Endothelial cell of umbilical vein (primary cell): ENCODE data around the gene RPE. TPM values are rescaled to one million over a fixed set of nuclear protein-coding genes. Genes with fewer than 3 reads are reported as not detected.

Experiments used
- BruUV-seq: library from RNA; stranded (reverse); fragments of 400-500 nt; replicated peaks from 2 replicates; lab custom pipeline; 2021; lab: Mats Ljungman, UMichigan
- CTCF ChIA-PET: fragments of 300-600, 350-600 bp; sonication (Branson Sonifier 250); formaldehyde crosslinking; loops from one replicate; lab custom pipeline; 2021; ENCODE audit warnings: antibody characterized with exemption, inconsistent platforms; lab: Charles Lee
- POLR2A ChIA-PET: fragments of 300-600, 350-600 bp; sonication (Branson Sonifier 250); formaldehyde crosslinking; loops from one replicate; lab custom pipeline; 2021; ENCODE audit warnings: antibody characterized with exemption, inconsistent platforms; lab: Charles Lee
- DNase-seq: peaks from one replicate; pipeline ENCODE4 v3.0.0-alpha.2; 2011; ENCODE audit warnings: low read depth, low spot score
- FAIRE-seq: peaks from 2 replicates; lab custom pipeline; 2011; peaks lifted over from hg19 to GRCh38; lab: Jason Lieb, UNC
- H2AFZ ChIP-seq: 2 replicates; pipeline ENCODE4 v1.6.0; 2012; ENCODE audit warnings: low read depth, low read length, control low read depth, inconsistent platforms
- H3K27ac ChIP-seq: 2 replicates; pipeline ENCODE4 v1.5.1; 2011; ENCODE audit warnings: low read depth, mild to moderate bottlenecking, control low read depth, low read length, moderate library complexity; ENCODE audit not compliant: insufficient read depth
- H3K27me3 ChIP-seq, 2 experiments: 2 replicates each; pipeline versions ENCODE4 v1.6.0 to v1.6.1; 2011; ENCODE audit warnings: low read length in 2 of 2, mixed read lengths in 1 of 2; ENCODE audit not compliant: control insufficient read depth in 2 of 2, insufficient read depth in 2 of 2
- H3K36me3 ChIP-seq, 2 experiments: 2 replicates in 1 of 2; 3 replicates in 1 of 2; pipeline ENCODE4 v1.5.1; 2011; ENCODE audit warnings: low read length in 2 of 2, mild to moderate bottlenecking in 1 of 2, moderate library complexity in 1 of 2; ENCODE audit not compliant: control insufficient read depth in 2 of 2, insufficient read depth in 2 of 2; ENCODE audit errors: extremely low read depth in 1 of 2
- H3K4me1 ChIP-seq: 3 replicates; pipeline ENCODE4 v1.5.1; 2011; ENCODE audit warnings: mild to moderate bottlenecking, low read length; ENCODE audit not compliant: control insufficient read depth, insufficient read depth; ENCODE audit errors: extremely low read depth
- H3K4me2 ChIP-seq: 2 replicates; pipeline ENCODE4 v1.6.1; 2011; ENCODE audit warnings: low read length, control low read depth, mixed read lengths; ENCODE audit not compliant: insufficient read depth
- H3K4me3 ChIP-seq, 3 experiments: fragments of 200-600 bp in 1 of 3; sonication (generic), shearing (Covaris generic) in 1 of 3; replicated peaks in 1 of 3; 2 replicates each; pipeline ENCODE4 v1.5.1; 2011 to 2016; ENCODE audit warnings: control low read depth in 3 of 3, low read length in 3 of 3, mild to moderate bottlenecking in 2 of 3, inconsistent platforms in 1 of 3, low read depth in 1 of 3, moderate library complexity in 1 of 3; ENCODE audit not compliant: insufficient read depth in 1 of 3
- H3K79me2 ChIP-seq: 2 replicates; pipeline ENCODE4 v1.6.0; 2012; ENCODE audit warnings: low read length, inconsistent platforms; ENCODE audit not compliant: control insufficient read depth, insufficient read depth
- H3K9ac ChIP-seq: replicated peaks from 2 replicates; pipeline ENCODE3; 2011; ENCODE audit warnings: low read length, control low read depth; ENCODE audit not compliant: insufficient read depth; ENCODE audit errors: extremely low read depth
- H3K9me1 ChIP-seq: replicated peaks from 3 replicates; pipeline ENCODE4 v1.6.0; 2011; ENCODE audit warnings: mild to moderate bottlenecking, low read length; ENCODE audit not compliant: control insufficient read depth, insufficient read depth; ENCODE audit errors: extremely low read depth
- H3K9me3 ChIP-seq: replicated peaks from 2 replicates; pipeline ENCODE4 v1.5.1; 2012; ENCODE audit warnings: low read length, inconsistent platforms; ENCODE audit not compliant: control insufficient read depth, insufficient read depth
- H4K20me1 ChIP-seq: replicated peaks from 2 replicates; pipeline ENCODE3; 2011; ENCODE audit warnings: mild to moderate bottlenecking, low read length; ENCODE audit not compliant: control insufficient read depth, insufficient read depth; ENCODE audit errors: extremely low read depth
- EZH2 ChIP-seq: IDR thresholded peaks from 2 replicates; pipeline ENCODE4 v1.6.1; 2012; ENCODE audit warnings: borderline replicate concordance, low read depth, mild to moderate bottlenecking, moderate library complexity, low read length, inconsistent platforms; ENCODE audit not compliant: severe bottlenecking
- FOS ChIP-seq: IDR thresholded peaks from 2 replicates; pipeline ENCODE4 v1.6.1; 2011; ENCODE audit warnings: mild to moderate bottlenecking, low read length, moderate library complexity, borderline replicate concordance; ENCODE audit not compliant: insufficient read depth
- GATA2 ChIP-seq: IDR thresholded peaks from 2 replicates; pipeline ENCODE4 v1.7.0; 2011; ENCODE audit warnings: low read depth, mild to moderate bottlenecking, moderate library complexity, mixed read lengths, low read length; ENCODE audit not compliant: insufficient read length, insufficient read depth
- JUN ChIP-seq: IDR thresholded peaks from 2 replicates; pipeline ENCODE4 v1.6.1; 2011; ENCODE audit warnings: borderline replicate concordance, low read depth; ENCODE audit not compliant: insufficient read length, insufficient read depth
- MYC ChIP-seq: IDR thresholded peaks from one replicate; pipeline ENCODE4 v1.6.1; 2011; ENCODE audit warnings: mild to moderate bottlenecking, low read depth, low read length
- POLR2A ChIP-seq: IDR thresholded peaks from 2 replicates; pipeline ENCODE4 v1.6.1; 2012; ENCODE audit warnings: low read depth, mild to moderate bottlenecking, control low read depth, low read length
- POLR2AphosphoS5 ChIP-seq: IDR thresholded peaks from 2 replicates; pipeline ENCODE4 v1.6.1; 2012; ENCODE audit warnings: low read depth, mild to moderate bottlenecking, control low read depth, low read length, moderate library complexity; ENCODE audit not compliant: insufficient read depth
- dilution Hi-C: fragments of 300-500 bp; cut with MboI; formaldehyde crosslinking; loops from one replicate; pipeline ENCODE4 v1.15.0; 2019; ENCODE audit warnings: low sequenced_read_pairs; ENCODE audit not compliant: extremely low pct_ligation_motif_present
- intact Hi-C: fragments of 100-400 bp; cut with micrococcal nuclease; formaldehyde crosslinking; loops from one replicate; pipeline ENCODE4 v1.10.0; 2022
- polyA plus RNA-seq, 4 experiments: library from polyadenylated mRNA; depleted of rRNA in 3 of 4; stranded (reverse) in 3 of 4; unstranded in 1 of 4; fragments of >200 nt; gene quantifications; 2 replicates each; pipeline versions ENCODE4 v1.2.1 to v1.2.3, GENCODE V29; 2011 to 2012; ENCODE audit warnings: missing spikeins in 1 of 4
- total RNA-seq: library from RNA; stranded (reverse); gene quantifications from 2 replicates; pipeline ENCODE4 v1.2.3, GENCODE V29; 2021
- TF ChIP-seq, protein P1 (sequence below): IDR thresholded peaks from 2 replicates; pipeline ENCODE4 v1.6.1; 2011; ENCODE audit not compliant: insufficient read depth, insufficient read length
- TF ChIP-seq, protein P2 (sequence below), 2 donors: IDR thresholded peaks; 1 replicate in 1 of 2; 2 replicates in 1 of 2; pipeline ENCODE4 v1.5.1; 2011; ENCODE audit warnings: low read length in 2 of 2, mild to moderate bottlenecking in 2 of 2, moderate library complexity in 2 of 2, control low read depth in 1 of 2, inconsistent platforms in 1 of 2, low read depth in 1 of 2; ENCODE audit not compliant: insufficient read depth in 1 of 2; ENCODE audit errors: extremely low read depth in 1 of 2

Gene RPE
- total and polyA plus RNA-seq, 2 donors (not counting 3 experiments of a cell fraction or from before 2014, with no cell fraction given), result 60.7 to 97.4 TPM

DNA sequence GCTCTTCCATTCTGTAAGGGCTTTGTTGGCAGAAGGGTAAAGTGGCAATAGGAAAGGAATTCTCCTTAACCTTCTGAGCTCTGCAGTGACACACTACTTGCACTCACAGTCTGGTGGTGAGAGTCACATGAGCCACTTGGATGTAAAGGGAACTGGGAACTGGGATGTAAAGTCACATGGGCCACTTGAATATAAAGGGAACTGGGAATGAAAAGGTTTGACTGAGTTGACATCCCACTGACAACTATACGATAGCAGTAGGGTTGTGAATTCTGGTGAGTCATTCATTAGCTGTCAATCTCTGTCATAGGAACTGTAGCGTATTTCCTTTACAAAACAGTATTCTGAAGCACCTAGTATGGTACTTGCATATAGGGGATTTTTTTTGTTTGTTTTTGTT is 5.5 kb downstream of the RPE start:
- Histone ChIP-seq H3K27ac (no peak overlapping the region), H3K27me3 (no peaks in the 10 kb centered on the region), H3K4me3 (no peak overlapping the region), H3K9me1 (no peaks in the 10 kb centered on the region), H3K4me1 (peaks cover 12% of the 10 kb centered on the region), H2AFZ (no peak overlapping the region), H3K36me3 (peaks cover 2 to 4% of the 10 kb centered on the region in 2 experiments), H3K4me2 (no peak overlapping the region), H3K9ac (no peak overlapping the region), H4K20me1 (peaks cover 3% of the 10 kb centered on the region), H3K79me2 (peaks cover 98% of the 10 kb centered on the region), H3K9me3 (no peaks in the 10 kb centered on the region)
- dilution Hi-C loops (no loop called here), intact Hi-C loops (loop anchor here (10.0 kb wide), 1 partner anchor 467 kb away; the partner anchor contains the start of gene LANCL1)
- DNase-seq (peak; percentile 19), FAIRE-seq (no peak)
- POLR2A ChIA-PET, result no interaction called here
- TF ChIP-seq POLR2A (no peak), JUN (peak; percentile 10)
- no TSS peak for BruUV-seq
- CTCF ChIA-PET, result interaction anchor here (1.4 to 1.7 kb wide), 2 partner anchors 17 to 191 kb away, joined by 4 to 6 read pairs; no protein-coding TSS in a partner anchor

DNA sequence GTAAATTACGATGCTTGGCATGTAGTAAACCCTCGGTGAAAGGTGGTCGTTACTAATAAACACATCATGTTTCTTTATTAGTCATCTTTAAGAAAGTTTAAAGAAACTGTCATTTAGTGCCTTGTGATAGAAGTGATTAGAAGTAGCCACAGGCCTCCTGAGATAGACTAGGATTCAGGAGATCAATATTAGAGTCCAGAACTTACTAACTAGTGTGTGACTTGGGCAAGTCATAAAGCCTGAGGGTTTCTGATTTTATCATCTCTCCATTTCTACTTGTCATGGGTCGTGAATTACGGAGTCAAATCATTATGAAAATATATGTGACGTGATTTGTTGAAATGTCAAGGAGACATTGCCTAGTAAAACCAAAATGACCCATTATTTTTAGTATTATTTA is 6.7 kb downstream of the RPE start:
- H3K9me3 ChIP-seq, result no peaks in the 10 kb centered on the region
- no peak overlapping the region for H3K27ac ChIP-seq
- dilution Hi-C loops (no loop called here), intact Hi-C loops (loop anchor here (10.0 kb wide), 1 partner anchor 466 kb away; the partner anchor contains the start of gene LANCL1)
- no peaks in the 10 kb centered on the region for H3K27me3 ChIP-seq
- H3K36me3 ChIP-seq, result peaks cover 2 to 4% of the 10 kb centered on the region in 2 experiments
- no peaks in the 10 kb centered on the region for H3K9me1 ChIP-seq
- no peak overlapping the region for H3K9ac ChIP-seq
- H3K79me2 ChIP-seq, result peaks cover 95% of the 10 kb centered on the region
- TF ChIP-seq EZH2 (no peak), JUN (no peak), GATA2 (no peak), MYC (no peak), POLR2AphosphoS5 (no peak), FOS (no peak), POLR2A (no peak)
- TF ChIP-seq, protein P1, sequence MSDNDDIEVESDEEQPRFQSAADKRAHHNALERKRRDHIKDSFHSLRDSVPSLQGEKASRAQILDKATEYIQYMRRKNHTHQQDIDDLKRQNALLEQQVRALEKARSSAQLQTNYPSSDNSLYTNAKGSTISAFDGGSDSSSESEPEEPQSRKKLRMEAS, result no peak
- TF ChIP-seq, protein P2, sequence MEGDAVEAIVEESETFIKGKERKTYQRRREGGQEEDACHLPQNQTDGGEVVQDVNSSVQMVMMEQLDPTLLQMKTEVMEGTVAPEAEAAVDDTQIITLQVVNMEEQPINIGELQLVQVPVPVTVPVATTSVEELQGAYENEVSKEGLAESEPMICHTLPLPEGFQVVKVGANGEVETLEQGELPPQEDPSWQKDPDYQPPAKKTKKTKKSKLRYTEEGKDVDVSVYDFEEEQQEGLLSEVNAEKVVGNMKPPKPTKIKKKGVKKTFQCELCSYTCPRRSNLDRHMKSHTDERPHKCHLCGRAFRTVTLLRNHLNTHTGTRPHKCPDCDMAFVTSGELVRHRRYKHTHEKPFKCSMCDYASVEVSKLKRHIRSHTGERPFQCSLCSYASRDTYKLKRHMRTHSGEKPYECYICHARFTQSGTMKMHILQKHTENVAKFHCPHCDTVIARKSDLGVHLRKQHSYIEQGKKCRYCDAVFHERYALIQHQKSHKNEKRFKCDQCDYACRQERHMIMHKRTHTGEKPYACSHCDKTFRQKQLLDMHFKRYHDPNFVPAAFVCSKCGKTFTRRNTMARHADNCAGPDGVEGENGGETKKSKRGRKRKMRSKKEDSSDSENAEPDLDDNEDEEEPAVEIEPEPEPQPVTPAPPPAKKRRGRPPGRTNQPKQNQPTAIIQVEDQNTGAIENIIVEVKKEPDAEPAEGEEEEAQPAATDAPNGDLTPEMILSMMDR (IDR thresholded peaks at IDR 0.05; ENCODE audit: extremely low read depth in 1 of 2, insufficient read depth in 1 of 2, low read depth in 1 of 2, low read length in 2 of 2), result no peak
- no peak overlapping the region for H2AFZ ChIP-seq
- no peak overlapping the region for H3K4me2 ChIP-seq
- FAIRE-seq (no peak), DNase-seq (no peak)
- H3K4me1 ChIP-seq, result peaks cover 5% of the 10 kb centered on the region
- no peak overlapping the region for H3K4me3 ChIP-seq
- POLR2A ChIA-PET, result no interaction called here
- BruUV-seq, result no TSS peak
- CTCF ChIA-PET, result interaction anchor here (2.7 kb wide), 1 partner anchor 190 kb away, joined by 8 read pairs; no protein-coding TSS in a partner anchor
- H4K20me1 ChIP-seq, result peaks cover 3% of the 10 kb centered on the region
